Hematopoietic multipotent progenitor cell treated with erythropoietin and hydrocortisone succinate and interleukin-3 and kit ligand, for 15 days (in vitro differentiated cells): ENCODE measurements around the gene PPP1R12C.

Source experiments
- DNase-seq: peaks from one replicate; pipeline ENCODE4 v3.0.0-alpha.2; 2015; ENCODE audit warnings: low spot score

The PPP1R12C gene

GRCh38 chr19:55146705-55147273 lies 29.4 kb upstream of the PPP1R12C start:
- DNase-seq = no peak

GRCh38 chr19:55146078-55146704 lies 28.8 kb upstream of the PPP1R12C start:
- peak; percentile 45 for DNase-seq

GRCh38 chr19:55145232-55145631 lies 27.8 kb upstream of the PPP1R12C start:
- no peak for DNase-seq

- DNase-seq = no peak
These were observed 24.3 kb upstream of the PPP1R12C start for GRCh38 chr19:55141696-55142095.

GRCh38 chr19:55137915-55138314 lies 20.5 kb upstream of the PPP1R12C start:
- DNase-seq = no peak

GRCh38 chr19:55136399-55137102 lies 19.1 kb upstream of the PPP1R12C start:
- DNase-seq = no peak

GRCh38 chr19:55134736-55135135 lies 17.3 kb upstream of the PPP1R12C start:
- no peak for DNase-seq

- DNase-seq = no peak
These were observed 16.4 kb upstream of the PPP1R12C start for GRCh38 chr19:55133639-55134444.

- DNase-seq = no peak
These were observed 15.2 kb upstream of the PPP1R12C start for GRCh38 chr19:55132453-55133129.

GRCh38 chr19:55131421-55131820 lies 14.0 kb upstream of the PPP1R12C start:
- no peak for DNase-seq

GRCh38 chr19:55119053-55119452 lies 1.6 kb upstream of the PPP1R12C start:
- no peak for DNase-seq

- DNase-seq = peak; percentile 50
These were observed 1.1 kb upstream of the PPP1R12C start for GRCh38 chr19:55118401-55118991.

- peak; percentile 99 for DNase-seq
These were observed 390 bp upstream of the PPP1R12C start for GRCh38 chr19:55117663-55118391.

GRCh38 chr19:55116232-55116858 lies 1.1 kb downstream of the PPP1R12C start:
- DNase-seq = peak; percentile 23

- peak; percentile 12 for DNase-seq
These were observed 1.9 kb downstream of the PPP1R12C start for GRCh38 chr19:55115446-55116065.

GRCh38 chr19:55114566-55115145 lies 2.8 kb downstream of the PPP1R12C start:
- DNase-seq = no peak

GRCh38 chr19:55113570-55114039 lies 3.8 kb downstream of the PPP1R12C start:
- DNase-seq = no peak

- DNase-seq = no peak
These were observed 4.5 kb downstream of the PPP1R12C start for GRCh38 chr19:55112777-55113569.
